ENCODE data around the gene PRKACB. TPM values are rescaled to one million over a fixed set of nuclear protein-coding genes. Genes with fewer than 3 reads are reported as not detected.

The PRKACB gene
- polyA plus RNA-seq, 1 donor (not counting 4 experiments of a cell fraction or from before 2014, with no cell fraction given): 15.3 TPM

DNA sequence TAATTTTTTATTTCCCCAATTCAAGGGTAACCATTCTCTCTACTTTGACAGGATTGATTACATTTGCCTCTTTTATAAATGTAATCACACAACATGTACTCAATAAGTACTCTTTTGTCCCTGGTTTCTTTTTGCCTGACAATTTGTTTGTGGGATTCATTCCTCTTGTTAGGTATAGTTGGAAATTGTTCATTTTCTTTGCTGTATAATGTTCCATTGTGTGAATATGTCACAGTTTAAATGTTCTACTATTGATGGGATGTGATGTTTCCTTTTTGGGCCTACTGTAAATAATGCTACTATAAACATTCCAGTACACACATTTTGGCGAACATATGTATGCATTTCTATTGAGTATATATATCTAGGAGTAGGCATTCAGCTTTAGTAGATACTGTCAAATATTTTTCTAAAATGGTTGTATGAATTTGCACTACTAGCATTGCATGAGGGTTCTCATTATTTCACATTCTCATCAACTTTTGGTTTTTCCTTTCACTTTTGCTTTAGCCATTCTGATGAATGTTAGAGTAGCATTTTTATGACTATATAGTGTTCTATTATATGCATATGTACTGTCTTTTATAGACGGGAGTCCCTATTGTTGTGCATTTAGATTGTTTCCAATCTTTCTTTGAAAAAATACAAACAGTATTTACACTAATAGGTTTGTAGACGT lies 35.0 kb upstream of the PRKACB start:
- peaks cover 11% of the 10 kb centered on the region for H3K4me1 ChIP-seq (ENCODE audit: control insufficient read depth, extremely low read depth, insufficient read depth, low read length)
- no peaks in the 10 kb centered on the region for H4K20me1 ChIP-seq (ENCODE audit: control insufficient read depth, extremely low read depth, insufficient read depth, low read length)
- no peak overlapping the region for H3K4me2 ChIP-seq (ENCODE audit: control insufficient read depth, extremely low read depth, insufficient read depth, low read depth, low read length)
- DNase-seq (ENCODE audit: low read depth, low spot score): no peak
- H3K4me3 ChIP-seq (ENCODE audit: control insufficient read depth in 2 of 3, extremely low read depth in 1 of 3, insufficient read depth in 2 of 3, low read depth in 1 of 3, low read length in 3 of 3): no peak overlapping the region
- no peaks in the 10 kb centered on the region for H3K36me3 ChIP-seq (ENCODE audit: control insufficient read depth in 2 of 2, extremely low read depth in 1 of 2, insufficient read depth in 2 of 2, low read length in 2 of 2)
- H2AFZ ChIP-seq (ENCODE audit: control insufficient read depth, low read length): no peak overlapping the region
- no peaks in the 10 kb centered on the region for H3K27me3 ChIP-seq (ENCODE audit: control insufficient read depth, extremely low read depth, insufficient read depth, low read length)
- H3K9me3 ChIP-seq (ENCODE audit: control insufficient read depth, low read depth, low read length): no peaks in the 10 kb centered on the region
- H3K9me1 ChIP-seq (ENCODE audit: control insufficient read depth, extremely low read depth, insufficient read depth, low read length): no peaks in the 10 kb centered on the region
- TF ChIP-seq EZH2 (IDR thresholded peaks at IDR 0.05; ENCODE audit: low read length): no peak
- TF ChIP-seq, protein P1, sequence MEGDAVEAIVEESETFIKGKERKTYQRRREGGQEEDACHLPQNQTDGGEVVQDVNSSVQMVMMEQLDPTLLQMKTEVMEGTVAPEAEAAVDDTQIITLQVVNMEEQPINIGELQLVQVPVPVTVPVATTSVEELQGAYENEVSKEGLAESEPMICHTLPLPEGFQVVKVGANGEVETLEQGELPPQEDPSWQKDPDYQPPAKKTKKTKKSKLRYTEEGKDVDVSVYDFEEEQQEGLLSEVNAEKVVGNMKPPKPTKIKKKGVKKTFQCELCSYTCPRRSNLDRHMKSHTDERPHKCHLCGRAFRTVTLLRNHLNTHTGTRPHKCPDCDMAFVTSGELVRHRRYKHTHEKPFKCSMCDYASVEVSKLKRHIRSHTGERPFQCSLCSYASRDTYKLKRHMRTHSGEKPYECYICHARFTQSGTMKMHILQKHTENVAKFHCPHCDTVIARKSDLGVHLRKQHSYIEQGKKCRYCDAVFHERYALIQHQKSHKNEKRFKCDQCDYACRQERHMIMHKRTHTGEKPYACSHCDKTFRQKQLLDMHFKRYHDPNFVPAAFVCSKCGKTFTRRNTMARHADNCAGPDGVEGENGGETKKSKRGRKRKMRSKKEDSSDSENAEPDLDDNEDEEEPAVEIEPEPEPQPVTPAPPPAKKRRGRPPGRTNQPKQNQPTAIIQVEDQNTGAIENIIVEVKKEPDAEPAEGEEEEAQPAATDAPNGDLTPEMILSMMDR (optimal IDR thresholded peaks at IDR 0.05 in 1 of 3, IDR thresholded peaks at IDR 0.05 in 1 of 3, conservative IDR thresholded peaks at IDR 0.05 in 1 of 3; ENCODE audit: extremely low read depth in 1 of 3, insufficient read depth in 2 of 3, low read length in 3 of 3): no peak
- no peak overlapping the region for H3K27ac ChIP-seq (ENCODE audit: control insufficient read depth, insufficient read depth, low read length)
- dilution Hi-C loops (cut with MboI; ENCODE audit: extremely low pct_ligation_motif_present, low sequenced_read_pairs): no loop called here
- FAIRE-seq: no peak
- no peaks in the 10 kb centered on the region for H3K79me2 ChIP-seq (ENCODE audit: control insufficient read depth, insufficient read depth, low read length)
- no peak overlapping the region for H3K9ac ChIP-seq (ENCODE audit: control insufficient read depth, extremely low read depth, insufficient read depth, low read length)

DNA sequence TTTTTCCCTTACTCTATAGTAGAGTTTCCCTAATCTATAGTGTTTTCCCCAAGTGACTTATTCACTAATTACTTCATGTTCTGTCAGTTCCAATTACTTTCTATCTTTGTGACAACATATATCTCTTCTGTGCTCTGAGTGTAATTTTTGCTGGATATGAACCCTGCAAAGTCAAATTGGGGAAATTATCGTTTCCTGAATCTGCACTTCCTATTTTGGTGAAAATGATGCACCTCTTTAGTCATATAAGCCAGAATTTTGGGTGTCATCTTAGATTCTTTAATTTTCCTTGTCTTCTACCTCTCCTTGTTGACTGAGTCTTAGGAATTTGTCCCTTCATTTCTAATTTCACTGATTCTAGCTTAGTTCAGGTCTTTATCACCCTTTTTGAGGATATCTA lies 33.4 kb upstream of the PRKACB start:
- H3K9me1 ChIP-seq (ENCODE audit: control insufficient read depth, extremely low read depth, insufficient read depth, low read length): no peaks in the 10 kb centered on the region

More for the DNA sequence above, 33.4 kb upstream of the PRKACB start:
- H3K36me3 ChIP-seq (ENCODE audit: control insufficient read depth in 2 of 2, extremely low read depth in 1 of 2, insufficient read depth in 2 of 2, low read length in 2 of 2): no peaks in the 10 kb centered on the region
- H2AFZ ChIP-seq (ENCODE audit: control insufficient read depth, low read length): no peak overlapping the region
- no peak for DNase-seq (ENCODE audit: low read depth, low spot score)
- H3K4me3 ChIP-seq (ENCODE audit: control insufficient read depth in 2 of 3, extremely low read depth in 1 of 3, insufficient read depth in 2 of 3, low read depth in 1 of 3, low read length in 3 of 3): no peak overlapping the region
- no peak for FAIRE-seq
- peaks cover 11% of the 10 kb centered on the region for H3K4me1 ChIP-seq (ENCODE audit: control insufficient read depth, extremely low read depth, insufficient read depth, low read length)
- TF ChIP-seq, protein P1 (optimal IDR thresholded peaks at IDR 0.05 in 1 of 3, IDR thresholded peaks at IDR 0.05 in 1 of 3, conservative IDR thresholded peaks at IDR 0.05 in 1 of 3; ENCODE audit: extremely low read depth in 1 of 3, insufficient read depth in 2 of 3, low read length in 3 of 3): no peak
- no peak for TF ChIP-seq EZH2 (IDR thresholded peaks at IDR 0.05; ENCODE audit: low read length)
- no peaks in the 10 kb centered on the region for H3K27me3 ChIP-seq (ENCODE audit: control insufficient read depth, extremely low read depth, insufficient read depth, low read length)
- H3K27ac ChIP-seq (ENCODE audit: control insufficient read depth, insufficient read depth, low read length): no peak overlapping the region
- H3K4me2 ChIP-seq (ENCODE audit: control insufficient read depth, extremely low read depth, insufficient read depth, low read depth, low read length): no peak overlapping the region
- dilution Hi-C loops (cut with MboI; ENCODE audit: extremely low pct_ligation_motif_present, low sequenced_read_pairs): no loop called here
- H3K79me2 ChIP-seq (ENCODE audit: control insufficient read depth, insufficient read depth, low read length): no peaks in the 10 kb centered on the region
- H4K20me1 ChIP-seq (ENCODE audit: control insufficient read depth, extremely low read depth, insufficient read depth, low read length): no peaks in the 10 kb centered on the region
- H3K9me3 ChIP-seq (ENCODE audit: control insufficient read depth, low read depth, low read length): no peaks in the 10 kb centered on the region
- no peak overlapping the region for H3K9ac ChIP-seq (ENCODE audit: control insufficient read depth, extremely low read depth, insufficient read depth, low read length)
